HCT116 (cell line): ENCODE data around the gene ANXA6. TPM values are rescaled to one million over a fixed set of nuclear protein-coding genes. Genes with fewer than 3 reads are reported as not detected.

Experiments used
- ATAC-seq: fragments of 200-7000 bp; cut with Tn5 transposase; 2 replicates; pipeline ENCODE4 v1.9.1; 2020; ENCODE audit warnings: mild to moderate bottlenecking, moderate library complexity
- BruUV-seq: library from RNA; stranded (reverse); fragments of 400-500 nt; replicated peaks from 2 replicates; lab custom pipeline; 2021; lab: Mats Ljungman, UMichigan
- CTCF ChIA-PET: fragments of 300-600 bp; sonication (Branson Sonifier 250); formaldehyde crosslinking; loops from one replicate; lab custom pipeline; 2021; ENCODE audit warnings: antibody characterized with exemption; lab: Charles Lee
- POLR2A ChIA-PET: fragments of 300-600, 350-600 bp; sonication (Branson Sonifier 250); formaldehyde crosslinking; loops from one replicate; lab custom pipeline; 2021; ENCODE audit warnings: antibody characterized with exemption; lab: Charles Lee
- RAD21 ChIA-PET, 2 experiments: fragments of 300-600 bp; sonication (Branson Sonifier 250); formaldehyde crosslinking; loops; one replicate each; lab custom pipeline; 2023; ENCODE audit warnings: low total read pairs in 2 of 2; ENCODE audit not compliant: uncharacterized antibody in 2 of 2, unreplicated experiment in 2 of 2, low non-redundant PET in 1 of 2; lab: Charles Lee
- DNase-seq: peaks from one replicate; pipeline ENCODE4 v3.0.0-alpha.2; 2010; ENCODE audit warnings: low read depth, low spot score
- H2AFZ ChIP-seq: fragments of 200-600 bp; shearing (Covaris generic), sonication (generic); 2 replicates; pipeline ENCODE4 v1.6.1; 2017; ENCODE audit warnings: low read depth, mixed run types, mixed read lengths, antibody characterized with exemption, low read length; ENCODE audit not compliant: poor library complexity, severe bottlenecking
- H3K27ac ChIP-seq: 2 replicates; pipeline ENCODE4 v1.5.1; 2012; ENCODE audit warnings: low read depth, low read length
- H3K27me3 ChIP-seq: fragments of 200-600 bp; sonication (generic); 2 replicates; pipeline ENCODE4 v1.6.1; 2016; ENCODE audit warnings: mixed run types, low read length, mixed read lengths; ENCODE audit not compliant: insufficient read depth
- H3K36me3 ChIP-seq, 2 experiments: fragments of 200-500 bp in 1 of 2; fragments of 200-600 bp in 1 of 2; sonication (Bioruptor generic) in 1 of 2; sonication (generic) in 1 of 2; 2 replicates each; pipeline versions ENCODE4 v1.5.1 to v1.6.1; 2014 to 2016; ENCODE audit warnings: low read length in 2 of 2, inconsistent platforms in 1 of 2, mixed read lengths in 1 of 2, mixed run types in 1 of 2; ENCODE audit not compliant: insufficient read depth in 2 of 2, control insufficient read depth in 1 of 2
- H3K4me1 ChIP-seq, 2 experiments: fragments of 200-600 bp in 1 of 2; sonication (generic) in 1 of 2; 2 replicates each; pipeline versions ENCODE4 v1.5.1 to v1.6.1; 2012 to 2017; ENCODE audit warnings: low read length in 2 of 2, inconsistent platforms in 1 of 2, mild to moderate bottlenecking in 1 of 2, mixed read lengths in 1 of 2, mixed run types in 1 of 2, moderate library complexity in 1 of 2; ENCODE audit not compliant: insufficient read depth in 2 of 2, control insufficient read depth in 1 of 2
- H3K4me2 ChIP-seq: fragments of 200-600 bp; sonication (generic); 2 replicates; pipeline ENCODE4 v1.6.1; 2017; ENCODE audit warnings: mixed run types, low read length, mixed read lengths
- H3K4me3 ChIP-seq, 2 experiments: fragments of 200-600 bp in 1 of 2; sonication (generic) in 1 of 2; replicated peaks in 1 of 2; 2 replicates each; pipeline ENCODE4 v1.5.1; 2011 to 2016; ENCODE audit warnings: low read length in 2 of 2, control low read depth in 1 of 2, low read depth in 1 of 2, mild to moderate bottlenecking in 1 of 2, mixed read lengths in 1 of 2, mixed run types in 1 of 2
- H3K79me2 ChIP-seq: fragments of 200-600 bp; sonication (generic); 2 replicates; pipeline ENCODE4 v1.6.1; 2017; ENCODE audit warnings: mild to moderate bottlenecking, mixed run types, low read length, moderate library complexity, mixed read lengths; ENCODE audit not compliant: insufficient read depth
- H3K9ac ChIP-seq: fragments of 200-600 bp; sonication (generic); 2 replicates; pipeline ENCODE4 v1.6.1; 2016; ENCODE audit warnings: low read length, mixed read lengths
- H3K9me2 ChIP-seq: fragments of 200-600 bp; sonication (generic), shearing (Covaris generic); 2 replicates; pipeline ENCODE4 v1.6.1; 2017; ENCODE audit warnings: mixed run types, mild to moderate bottlenecking, moderate library complexity; ENCODE audit not compliant: insufficient read depth
- H3K9me3 ChIP-seq, 2 experiments: fragments of 200-500 bp in 1 of 2; fragments of 200-600 bp in 1 of 2; sonication (Bioruptor generic) in 1 of 2; sonication (generic) in 1 of 2; 2 replicates each; pipeline ENCODE4 v1.6.1; 2014 to 2017; ENCODE audit warnings: low read length in 2 of 2, mixed read lengths in 2 of 2, inconsistent platforms in 1 of 2, low read depth in 1 of 2, mild to moderate bottlenecking in 1 of 2, mixed run types in 1 of 2, moderate library complexity in 1 of 2; ENCODE audit not compliant: control insufficient read depth in 1 of 2, insufficient read depth in 1 of 2
- H4K20me1 ChIP-seq: fragments of 200-600 bp; sonication (generic), shearing (Covaris generic); 2 replicates; pipeline ENCODE4 v1.6.1; 2017; ENCODE audit warnings: mixed run types, mild to moderate bottlenecking, moderate library complexity; ENCODE audit not compliant: insufficient read depth
- CBX3 ChIP-seq: IDR thresholded peaks from 2 replicates; pipeline ENCODE4 v1.6.1; 2012; ENCODE audit warnings: low read depth
- CEBPB ChIP-seq: IDR thresholded peaks from 2 replicates; pipeline ENCODE4 v1.6.1; 2012; ENCODE audit warnings: low read depth
- ELF1 ChIP-seq: IDR thresholded peaks from 2 replicates; pipeline ENCODE4 v1.6.1; 2012; ENCODE audit warnings: low read depth, borderline replicate concordance
- EZH2 ChIP-seq: fragments of 200-600 bp; sonication (generic); IDR thresholded peaks from 2 replicates; pipeline ENCODE4 v1.6.1; 2017; ENCODE audit warnings: antibody characterized with exemption, mixed run types
- EZH2phosphoT487 ChIP-seq: fragments of 200-600 bp; IDR thresholded peaks from 2 replicates; pipeline ENCODE4 v1.6.1; 2018; ENCODE audit warnings: antibody characterized with exemption, borderline replicate concordance
- FOSL1 ChIP-seq: IDR thresholded peaks from 2 replicates; pipeline ENCODE4 v1.6.1; 2012; ENCODE audit warnings: low read depth
- JUND ChIP-seq: IDR thresholded peaks from 2 replicates; pipeline ENCODE4 v1.6.1; 2012
- MAX ChIP-seq: IDR thresholded peaks from 2 replicates; pipeline ENCODE4 v1.6.1; 2012
- POLR2A ChIP-seq: IDR thresholded peaks from 2 replicates; pipeline ENCODE4 v1.7.0; 2011; ENCODE audit warnings: borderline replicate concordance; ENCODE audit not compliant: insufficient read depth, insufficient read length; ENCODE audit errors: extremely low read depth
- POLR2AphosphoS5 ChIP-seq: IDR thresholded peaks from 2 replicates; pipeline ENCODE4 v1.6.1; 2011; ENCODE audit warnings: mild to moderate bottlenecking, low read depth, low read length, moderate library complexity
- SIN3A ChIP-seq: IDR thresholded peaks from 2 replicates; pipeline ENCODE4 v1.6.1; 2012; ENCODE audit warnings: low read depth
- SRF ChIP-seq: IDR thresholded peaks from 2 replicates; pipeline ENCODE4 v1.6.1; 2012; ENCODE audit warnings: low read depth
- TCF7L2 ChIP-seq: IDR thresholded peaks from 2 replicates; pipeline ENCODE4 v1.7.0; 2011; ENCODE audit warnings: borderline replicate concordance, inconsistent platforms; ENCODE audit not compliant: insufficient read depth, insufficient read length; ENCODE audit errors: extremely low read depth
- YY1 ChIP-seq: IDR thresholded peaks from 2 replicates; pipeline ENCODE4 v1.6.1; 2011; ENCODE audit warnings: low read length, low read depth, moderate library complexity, mild to moderate bottlenecking; ENCODE audit not compliant: insufficient replicate concordance; ENCODE audit errors: extremely low read depth
- ZBTB33 ChIP-seq: IDR thresholded peaks from 2 replicates; pipeline ENCODE4 v1.6.1; 2011; ENCODE audit warnings: mild to moderate bottlenecking, low read length, moderate library complexity; ENCODE audit not compliant: insufficient replicate concordance; ENCODE audit errors: extremely low read depth
- intact Hi-C: fragments of 100-400 bp; cut with micrococcal nuclease; formaldehyde crosslinking; loops from 2 replicates; pipeline ENCODE4 v1.10.0; 2022
- total RNA-seq: library from RNA; stranded (reverse); gene quantifications from one replicate; pipeline ENCODE4 v1.2.1, GENCODE V29; 2021; ENCODE audit not compliant: unreplicated experiment

Gene ANXA6
- total RNA-seq, 1 experiment from 2014 or later, result 71.9 TPM

GRCh38 chr5:151123897-151124751 is 33.5 kb downstream of the ANXA6 start:
- ATAC-seq (peak; percentile 49; the same call in 1 of the 2 replicates), DNase-seq (no peak)
- Histone ChIP-seq H3K4me3 (no peak overlapping the region), H3K36me3 (peaks cover 4 to 20% of the 10 kb centered on the region in 2 experiments), H4K20me1 (no peaks in the 10 kb centered on the region), H3K4me1 (peaks cover 0 to 12% of the 10 kb centered on the region in 2 experiments; a peak in 2 of 4 replicates), H3K9me3 (no peaks in the 10 kb centered on the region), H3K27me3 (no peaks in the 10 kb centered on the region), H3K9me2 (no peaks in the 10 kb centered on the region), H3K27ac (no peak overlapping the region; the same call in 1 of the 2 replicates), H3K9ac (no peak overlapping the region), H2AFZ (no peak overlapping the region), H3K79me2 (no peaks in the 10 kb centered on the region), H3K4me2 (0 out of 2 replicates have a peak overlapping the region, but pooled peaks have one; percentile 25)
- RAD21 ChIA-PET, result no interaction called here
- intact Hi-C loops, result no loop called here
- CTCF ChIA-PET, result interaction anchor here (0.9 to 3.7 kb wide), 3 partner anchors 34 to 41 kb away, joined by 3 to 107 read pairs (median 11); partner anchors contain the start of gene ANXA6
- BruUV-seq, result no TSS peak
- TF ChIP-seq EZH2, result no peak
- no peak for TF ChIP-seq ELF1
- no peak for TF ChIP-seq MAX
- no peak for TF ChIP-seq YY1
- TF ChIP-seq JUND, result no peak
- TF ChIP-seq POLR2A, result no peak
- no peak for TF ChIP-seq CEBPB
- TF ChIP-seq ZBTB33, result no peak
- no peak for TF ChIP-seq CBX3
- no peak for TF ChIP-seq TCF7L2
- no peak for TF ChIP-seq FOSL1
- no peak for TF ChIP-seq SRF
- no peak for TF ChIP-seq SIN3A
- TF ChIP-seq POLR2AphosphoS5, result no peak
- no peak for TF ChIP-seq EZH2phosphoT487
- POLR2A ChIA-PET, result interaction anchor here (0.6 kb wide), 1 partner anchor 561 kb away, joined by 3 read pairs; no protein-coding TSS in a partner anchor
